Upper lobe of left lung (tissue), 6 donors: ENCODE measurements around the gene OTUD5. TPM values are rescaled to one million over a fixed set of nuclear protein-coding genes. Genes with fewer than 3 reads are reported as not detected.

Experiments used
- ATAC-seq, 2 donors: fragments of 200-7000 bp; cut with Tn5 transposase; one replicate each; pipeline ENCODE4 v1.9.1; 2022; ENCODE audit warnings: mild to moderate bottlenecking in 2 of 2, moderate library complexity in 2 of 2; ENCODE audit not compliant: low FRiP score in 2 of 2
- DNase-seq, 2 donors: peaks; one replicate each; pipeline ENCODE4 v3.0.0-alpha.2; 2019 to 2020
- H3K27ac ChIP-seq, 4 donors: fragments of 200-600 bp; sonication (generic); one replicate each; pipeline ENCODE4 v1.5.1; 2016 to 2019
- H3K27me3 ChIP-seq, 4 donors: fragments of 200-600 bp; sonication (generic); one replicate each; pipeline ENCODE4 v1.5.1; 2017 to 2019
- H3K36me3 ChIP-seq, 4 donors: fragments of 200-600 bp; sonication (generic); one replicate each; pipeline ENCODE4 v1.5.1; 2016 to 2019
- H3K4me1 ChIP-seq, 4 donors: fragments of 200-600 bp; sonication (generic); one replicate each; pipeline ENCODE4 v1.5.1; 2018 to 2019
- H3K4me3 ChIP-seq, 4 donors: fragments of 200-600 bp; sonication (generic); one replicate each; pipeline ENCODE4 v1.5.1; 2017 to 2019; ENCODE audit warnings: mild to moderate bottlenecking in 2 of 4, moderate library complexity in 1 of 4
- H3K9me3 ChIP-seq, 4 donors: fragments of 200-600 bp; sonication (generic); one replicate each; pipeline ENCODE4 v1.5.1; 2018 to 2019
- CTCF ChIP-seq, 6 experiments: fragments of 450-650 bp in 4 of 6; fragments of 200-600 bp in 2 of 6; sonication (generic) in 2 of 6; IDR thresholded peaks; one replicate each; pipeline ENCODE4 v1.5.1; 2016 to 2019; ENCODE audit warnings: antibody characterized with exemption in 6 of 6
- EP300 ChIP-seq, 4 donors: sonication (generic); formaldehyde crosslinking; IDR thresholded peaks; one replicate each; pipeline ENCODE4 v1.5.1; 2017; ENCODE audit warnings: antibody characterized with exemption in 4 of 4, control low read depth in 2 of 4
- POLR2A ChIP-seq, 4 donors: fragments of 450-650 bp; IDR thresholded peaks; one replicate each; pipeline ENCODE4 v1.5.1; 2016 to 2017; ENCODE audit warnings: antibody characterized with exemption in 4 of 4, mild to moderate bottlenecking in 2 of 4
- POLR2AphosphoS5 ChIP-seq, 2 donors: sonication (generic); formaldehyde crosslinking; IDR thresholded peaks; one replicate each; pipeline ENCODE4 v1.5.1; 2017; ENCODE audit warnings: antibody characterized with exemption in 2 of 2
- WGBS, 2 donors: methylation state at CpG; one replicate each; pipeline ENCODE4 v1.1.5; 2017 to 2018; 5-methylcytosine and 5-hydroxymethylcytosine counted together
- total RNA-seq, 6 donors: library from RNA; depleted of rRNA in 4 of 6; stranded (reverse); fragments of >200 nt in 4 of 6; gene quantifications; one replicate each; pipeline versions ENCODE4 v1.1.0 to v1.2.1, GENCODE V29; 2016 to 2021
- donor health status: DM: no; HTN: no; CAD: no; lungs with moderate emphysema.
- donor health status: DM: no; HTN: yes; CAD: no; lungs with severe emphysema.

The OTUD5 gene
- 100 to 1,000 TPM in 1 of 6 donors, 10 to 100 TPM in 5; 40.1 to 101 (median 49.6) TPM for total RNA-seq

GRCh38 chrX:48957477-48957826 is at the start of gene OTUD5:
Gene OTUD5 (minus strand): TSS chrX:48957607. CDS start chrX:48957570, 37 bp downstream.
- Histone ChIP-seq H3K36me3 (peaks cover 0 to 8% (median 0%) of the 10 kb centered on the region in 4 donors), H3K4me1 (peaks cover 15 to 41% (median 17%) of the 10 kb centered on the region in 4 donors), H3K4me3 (peak within 1 kb of the TSS; percentile 39 to 76 (median 64)), H3K27me3 (no peaks in the 10 kb centered on the region), H3K9me3 (no peaks in the 10 kb centered on the region), H3K27ac (peak within 1 kb of the TSS; percentile 94 to 97 (median 96))
- WGBS, 2 donors: 41% methylated on average over 37 of the region's 53 CpGs; no CpG with 5 or more reads in 1 of the 2 donors
- DNase-seq (peak; percentile 68 to 92), ATAC-seq (peak in 1 of 2 donors; percentile 57)
- TF ChIP-seq POLR2AphosphoS5 (IDR thresholded peaks at IDR 0.05): no peak

- ATAC-seq: no peak
- Histone ChIP-seq H3K27ac (no peak overlapping the region), H3K36me3 (peaks cover 0 to under 1% (median 0%) of the 10 kb centered on the region in 4 donors), H3K27me3 (no peaks in the 10 kb centered on the region), H3K4me3 (no peak overlapping the region), H3K9me3 (peaks cover 0 to 4% (median 0%) of the 10 kb centered on the region in 4 donors), H3K4me1 (peaks cover 0 to 9% (median 4%) of the 10 kb centered on the region in 4 donors)
- no peak for DNase-seq
- TF ChIP-seq POLR2A (IDR thresholded peaks at IDR 0.05): no peak
- no peak for TF ChIP-seq CTCF (IDR thresholded peaks at IDR 0.05)
- no peak for TF ChIP-seq POLR2AphosphoS5 (IDR thresholded peaks at IDR 0.05)
- no peak for TF ChIP-seq EP300 (IDR thresholded peaks at IDR 0.05)
- WGBS, 2 donors: 83 to 85% methylated on average over 5 of the region's 5 CpGs
These were observed 46.3 kb upstream of the OTUD5 start for GRCh38 chrX:49003696-49004095.

GRCh38 chrX:49002091-49002935 is 44.9 kb upstream of the OTUD5 start, which contains the start of gene GRIPAP1:
Gene GRIPAP1 (minus strand): TSS chrX:49002264. CDS start chrX:49002229, 35 bp downstream.
- DNase-seq (peak; percentile 65 to 90), ATAC-seq (peak; percentile 93 to 97)
- Histone ChIP-seq H3K27ac (peak within 1 kb of the TSS; percentile 81 to 92 (median 86)), H3K4me1 (peaks cover 0 to 9% (median 4%) of the 10 kb centered on the region in 4 donors), H3K27me3 (no peaks in the 10 kb centered on the region), H3K9me3 (peaks cover 0 to 4% (median 0%) of the 10 kb centered on the region in 4 donors), H3K4me3 (peak within 1 kb of the TSS; percentile 15 to 72 (median 58)), H3K36me3 (peaks cover 0 to 13% (median 2%) of the 10 kb centered on the region in 4 donors)
- 10 to 24% methylated on average over 5 to 32 of the region's 38 CpGs for WGBS, 2 donors
- TF ChIP-seq EP300 (IDR thresholded peaks at IDR 0.05): no peak
- peak in 1 of 2 donors; percentile 56 for TF ChIP-seq POLR2AphosphoS5 (IDR thresholded peaks at IDR 0.05)
- no peak for TF ChIP-seq CTCF (IDR thresholded peaks at IDR 0.05)
- peak in 2 of 4 donors; percentile 47 to 82 for TF ChIP-seq POLR2A (IDR thresholded peaks at IDR 0.05)

- peak; percentile 15 to 60 for ATAC-seq
- no peak for TF ChIP-seq CTCF (IDR thresholded peaks at IDR 0.05)
- TF ChIP-seq POLR2A (IDR thresholded peaks at IDR 0.05): no peak
- TF ChIP-seq EP300 (IDR thresholded peaks at IDR 0.05): no peak
- TF ChIP-seq POLR2AphosphoS5 (IDR thresholded peaks at IDR 0.05): no peak
- H3K36me3 ChIP-seq: peaks cover 0 to 17% (median 2%) of the 10 kb centered on the region in 4 donors
- peaks cover 0 to 4% (median 0%) of the 10 kb centered on the region in 4 donors for H3K9me3 ChIP-seq
- WGBS, 2 donors: 4 to 47% methylated on average over 12 to 17 of the region's 17 CpGs
- H3K4me1 ChIP-seq: peaks cover 0 to 9% (median 4%) of the 10 kb centered on the region in 4 donors
- H3K4me3 ChIP-seq: peak overlapping the region; percentile 15 to 72 (median 58)
- no peaks in the 10 kb centered on the region for H3K27me3 ChIP-seq
- H3K27ac ChIP-seq: peak overlapping the region; percentile 81 to 92 (median 86)
- peak in 1 of 2 donors; percentile 32 for DNase-seq
These were observed 44.2 kb upstream of the OTUD5 start for GRCh38 chrX:49001521-49002090.

- Histone ChIP-seq H3K4me1 (peaks cover 0 to 9% (median 4%) of the 10 kb centered on the region in 4 donors), H3K9me3 (peaks cover 0 to 4% (median 0%) of the 10 kb centered on the region in 4 donors), H3K27ac (no peak overlapping the region), H3K36me3 (peaks cover 0 to 17% (median 2%) of the 10 kb centered on the region in 4 donors), H3K4me3 (peak overlapping the region in 1 of 4 donors; percentile 72), H3K27me3 (no peaks in the 10 kb centered on the region)
- WGBS, 2 donors: 88 to 97% methylated on average over 4 of the region's 4 CpGs
- no peak for DNase-seq
- ATAC-seq: no peak
- TF ChIP-seq EP300 (IDR thresholded peaks at IDR 0.05) (no peak), CTCF (IDR thresholded peaks at IDR 0.05) (no peak), POLR2AphosphoS5 (IDR thresholded peaks at IDR 0.05) (no peak), POLR2A (IDR thresholded peaks at IDR 0.05) (no peak)
These were observed 43.2 kb upstream of the OTUD5 start for GRCh38 chrX:49000636-49001035.
